ENCODE data around the gene CNRIP1. TPM values are rescaled to one million over a fixed set of nuclear protein-coding genes. Genes with fewer than 3 reads are reported as not detected.

Gene CNRIP1
- total RNA-seq, 1 experiment from 2014 or later: 0.84 TPM

DNA sequence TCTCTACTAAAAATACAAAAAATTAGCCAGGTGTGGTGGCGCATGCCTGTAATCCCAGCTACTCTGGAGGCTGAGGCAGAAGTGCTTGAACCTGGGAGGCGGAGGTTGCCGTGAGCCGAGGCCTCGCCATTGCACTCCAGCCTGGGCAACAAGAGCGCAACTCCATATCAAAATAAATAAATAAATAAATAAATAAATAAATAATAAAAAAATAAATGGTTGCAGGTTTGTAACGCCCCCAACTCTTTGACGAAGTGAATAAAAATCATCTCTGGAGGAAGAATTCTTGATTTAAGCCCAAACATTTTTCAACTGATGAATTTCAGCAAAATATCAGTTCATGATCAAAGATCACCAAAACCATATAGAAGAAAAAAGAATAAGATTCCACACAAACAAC lies 13.3 kb upstream of the CNRIP1 start:
- BruUV-seq (replicated peaks): no TSS peak
- intact Hi-C loops (cut with micrococcal nuclease): no loop called here
- H3K27me3 Mint-ChIP-seq (ENCODE audit: insufficient read depth, unreplicated experiment): no peaks in the 10 kb centered on the region
- H3K27ac Mint-ChIP-seq (ENCODE audit: low read depth, unreplicated experiment): no peak overlapping the region
- no peaks in the 10 kb centered on the region for H3K36me3 Mint-ChIP-seq (ENCODE audit: insufficient read depth, unreplicated experiment)
- ChIA-PET CTCF (interaction anchor here (0.6 to 1.2 kb wide), 3 partner anchors 11 to 42 kb away, joined by 3 to 4 read pairs (median 3); no protein-coding TSS in a partner anchor), POLR2A (no interaction called here)
- TF ChIP-seq, protein P1, sequence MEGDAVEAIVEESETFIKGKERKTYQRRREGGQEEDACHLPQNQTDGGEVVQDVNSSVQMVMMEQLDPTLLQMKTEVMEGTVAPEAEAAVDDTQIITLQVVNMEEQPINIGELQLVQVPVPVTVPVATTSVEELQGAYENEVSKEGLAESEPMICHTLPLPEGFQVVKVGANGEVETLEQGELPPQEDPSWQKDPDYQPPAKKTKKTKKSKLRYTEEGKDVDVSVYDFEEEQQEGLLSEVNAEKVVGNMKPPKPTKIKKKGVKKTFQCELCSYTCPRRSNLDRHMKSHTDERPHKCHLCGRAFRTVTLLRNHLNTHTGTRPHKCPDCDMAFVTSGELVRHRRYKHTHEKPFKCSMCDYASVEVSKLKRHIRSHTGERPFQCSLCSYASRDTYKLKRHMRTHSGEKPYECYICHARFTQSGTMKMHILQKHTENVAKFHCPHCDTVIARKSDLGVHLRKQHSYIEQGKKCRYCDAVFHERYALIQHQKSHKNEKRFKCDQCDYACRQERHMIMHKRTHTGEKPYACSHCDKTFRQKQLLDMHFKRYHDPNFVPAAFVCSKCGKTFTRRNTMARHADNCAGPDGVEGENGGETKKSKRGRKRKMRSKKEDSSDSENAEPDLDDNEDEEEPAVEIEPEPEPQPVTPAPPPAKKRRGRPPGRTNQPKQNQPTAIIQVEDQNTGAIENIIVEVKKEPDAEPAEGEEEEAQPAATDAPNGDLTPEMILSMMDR (IDR thresholded peaks at IDR 0.05; ENCODE audit: unreplicated experiment): no peak
- H3K9me3 Mint-ChIP-seq (ENCODE audit: unreplicated experiment): no peaks in the 10 kb centered on the region
- H3K4me1 Mint-ChIP-seq (ENCODE audit: insufficient read depth, unreplicated experiment): no peaks in the 10 kb centered on the region
- no peak for DNase-seq (ENCODE audit: unreplicated experiment)
- no peak overlapping the region for H3K4me3 Mint-ChIP-seq (ENCODE audit: unreplicated experiment)

GRCh38 chr2:68330691-68331090 lies 10.9 kb upstream of the CNRIP1 start:
- TF ChIP-seq, protein P1 (IDR thresholded peaks at IDR 0.05; ENCODE audit: unreplicated experiment): no peak
- Mint-ChIP-seq H3K27ac (ENCODE audit: low read depth, unreplicated experiment) (no peak overlapping the region), H3K27me3 (ENCODE audit: insufficient read depth, unreplicated experiment) (peaks cover under 1% of the 10 kb centered on the region), H3K9me3 (ENCODE audit: unreplicated experiment) (no peaks in the 10 kb centered on the region), H3K4me3 (ENCODE audit: unreplicated experiment) (no peak overlapping the region), H3K36me3 (ENCODE audit: insufficient read depth, unreplicated experiment) (no peaks in the 10 kb centered on the region), H3K4me1 (ENCODE audit: insufficient read depth, unreplicated experiment) (no peaks in the 10 kb centered on the region)
- DNase-seq (ENCODE audit: unreplicated experiment): no peak
- CTCF ChIA-PET: interaction anchor here (0.7 kb wide), 1 partner anchor 105 kb away, joined by 3 read pairs; no protein-coding TSS in a partner anchor
- BruUV-seq (replicated peaks): no TSS peak
- intact Hi-C loops (cut with micrococcal nuclease): no loop called here
- POLR2A ChIA-PET: no interaction called here

DNA sequence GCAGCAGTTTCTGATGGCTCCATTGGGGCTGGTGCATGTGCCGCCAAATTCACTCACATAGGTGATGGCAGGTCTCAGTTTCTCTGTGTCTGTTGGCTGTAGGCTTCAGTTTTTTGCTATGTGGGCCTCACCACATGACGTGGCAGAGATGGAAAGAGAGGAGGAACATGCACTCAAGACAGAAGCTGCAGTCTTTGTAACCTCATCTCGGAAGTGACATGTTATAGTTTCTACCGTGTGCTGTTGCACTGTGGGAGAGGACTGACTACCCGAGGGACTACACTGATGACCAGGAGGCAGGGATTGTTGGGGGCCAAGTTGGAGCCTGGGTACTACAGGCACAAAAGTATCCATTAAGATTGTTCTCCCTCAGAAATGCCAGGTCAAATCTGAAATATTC lies 9.2 kb upstream of the CNRIP1 start:
- no peak overlapping the region for H3K4me3 Mint-ChIP-seq (ENCODE audit: unreplicated experiment)
- BruUV-seq (replicated peaks): no TSS peak
- CTCF ChIA-PET: interaction anchor here (0.7 to 0.9 kb wide), 2 partner anchors 37 to 1423 kb away, joined by 3 read pairs; no protein-coding TSS in a partner anchor
- H3K4me1 Mint-ChIP-seq (ENCODE audit: insufficient read depth, unreplicated experiment): no peaks in the 10 kb centered on the region
- intact Hi-C loops (cut with micrococcal nuclease): no loop called here
- no peaks in the 10 kb centered on the region for H3K9me3 Mint-ChIP-seq (ENCODE audit: unreplicated experiment)
- peaks cover 18% of the 10 kb centered on the region for H3K27me3 Mint-ChIP-seq (ENCODE audit: insufficient read depth, unreplicated experiment)
- no peak for DNase-seq (ENCODE audit: unreplicated experiment)
- H3K36me3 Mint-ChIP-seq (ENCODE audit: insufficient read depth, unreplicated experiment): no peaks in the 10 kb centered on the region
- TF ChIP-seq, protein P1 (IDR thresholded peaks at IDR 0.05; ENCODE audit: unreplicated experiment): no peak
- POLR2A ChIA-PET: no interaction called here
- H3K27ac Mint-ChIP-seq (ENCODE audit: low read depth, unreplicated experiment): no peak overlapping the region

- Mint-ChIP-seq H3K27ac (ENCODE audit: low read depth, unreplicated experiment) (no peak overlapping the region), H3K36me3 (ENCODE audit: insufficient read depth, unreplicated experiment) (no peaks in the 10 kb centered on the region), H3K9me3 (ENCODE audit: unreplicated experiment) (no peaks in the 10 kb centered on the region), H3K4me3 (ENCODE audit: unreplicated experiment) (no peak overlapping the region), H3K4me1 (ENCODE audit: insufficient read depth, unreplicated experiment) (no peaks in the 10 kb centered on the region), H3K27me3 (ENCODE audit: insufficient read depth, unreplicated experiment) (peaks cover 20% of the 10 kb centered on the region)
- TF ChIP-seq, protein P1 (IDR thresholded peaks at IDR 0.05; ENCODE audit: unreplicated experiment): no peak
- DNase-seq (ENCODE audit: unreplicated experiment): no peak
- ChIA-PET CTCF (no interaction called here), POLR2A (interaction anchor here (1.0 kb wide), 1 partner anchor 28 kb away, joined by 4 read pairs; no protein-coding TSS in a partner anchor)
- intact Hi-C loops (cut with micrococcal nuclease): no loop called here
- BruUV-seq (replicated peaks): no TSS peak
Measured at GRCh38 chr2:68325056-68325455, 5.3 kb upstream of the CNRIP1 start.
